H1 (cell line): ENCODE data around the gene LY86. TPM values are rescaled to one million over a fixed set of nuclear protein-coding genes. Genes with fewer than 3 reads are reported as not detected.

Source experiments
- ATF2 ChIP-seq: IDR thresholded peaks from 2 replicates; pipeline ENCODE4 v1.6.1; 2012; ENCODE audit warnings: low read length, inconsistent platforms
- CBX8 ChIP-seq: fragments of 300-800, 300-1000 bp; sonication (generic); IDR thresholded peaks from 2 replicates; pipeline ENCODE4 v1.7.1; 2016; ENCODE audit warnings: low read depth, low read length, borderline replicate concordance
- CREB1 ChIP-seq: IDR thresholded peaks from 2 replicates; pipeline ENCODE4 v1.6.1; 2012; ENCODE audit warnings: inconsistent platforms
- EGR1 ChIP-seq: IDR thresholded peaks from 2 replicates; pipeline ENCODE4 v1.6.1; 2011; ENCODE audit warnings: low read depth, low read length, borderline replicate concordance
- MAX ChIP-seq: IDR thresholded peaks from 2 replicates; pipeline ENCODE4 v1.6.1; 2012; ENCODE audit warnings: inconsistent platforms
- NANOG ChIP-seq: IDR thresholded peaks from 2 replicates; pipeline ENCODE4 v1.6.1; 2011; ENCODE audit warnings: low read length, low read depth, mild to moderate bottlenecking, inconsistent platforms; ENCODE audit not compliant: insufficient read depth, poor library complexity, severe bottlenecking
- POU5F1 ChIP-seq: IDR thresholded peaks from 2 replicates; pipeline ENCODE4 v1.6.1; 2011; ENCODE audit warnings: low read depth, mild to moderate bottlenecking, low read length, moderate library complexity
- RAD21 ChIP-seq, 2 experiments: IDR thresholded peaks in 1 of 2; conservative IDR thresholded peaks in 1 of 2; 2 replicates each; pipeline ENCODE4 v1.6.1; 2011; ENCODE audit warnings: low read depth in 2 of 2, low read length in 2 of 2, improper control_type of control experiment in 1 of 2, inconsistent platforms in 1 of 2, mild to moderate bottlenecking in 1 of 2, moderate library complexity in 1 of 2
- RNF2 ChIP-seq: fragments of 200-900, 300-1000 bp; sonication (generic); IDR thresholded peaks from 2 replicates; pipeline ENCODE4 v1.7.1; 2016; ENCODE audit warnings: borderline replicate concordance, low read depth, mild to moderate bottlenecking, antibody characterized with exemption, low read length; ENCODE audit not compliant: poor library complexity, severe bottlenecking; ENCODE audit errors: missing control alignments
- SP1 ChIP-seq: IDR thresholded peaks from 2 replicates; pipeline ENCODE4 v1.6.1; 2011; ENCODE audit warnings: low read depth, low read length
- SRF ChIP-seq: IDR thresholded peaks from 2 replicates; pipeline ENCODE4 v1.6.1; 2011; ENCODE audit warnings: mild to moderate bottlenecking, low read depth, low read length, moderate library complexity
- TAF7 ChIP-seq: optimal IDR thresholded peaks from 2 replicates; pipeline ENCODE3; 2011; ENCODE audit warnings: low read depth, mild to moderate bottlenecking, inconsistent platforms, low read length, moderate library complexity, borderline replicate concordance
- TCF12 ChIP-seq: IDR thresholded peaks from 2 replicates; pipeline ENCODE4 v1.6.1; 2011; ENCODE audit warnings: low read depth, mild to moderate bottlenecking, low read length
- TEAD4 ChIP-seq: IDR thresholded peaks from 2 replicates; pipeline ENCODE4 v1.6.1; 2012; ENCODE audit warnings: low read depth, low read length, inconsistent platforms, mixed read lengths
- YY1 ChIP-seq: IDR thresholded peaks from 2 replicates; pipeline ENCODE4 v1.6.1; 2011; ENCODE audit warnings: low read depth, mild to moderate bottlenecking, low read length
- polyA plus RNA-seq, 7 experiments: library from polyadenylated mRNA; depleted of rRNA in 3 of 7; stranded (reverse) in 5 of 7; unstranded in 2 of 7; fragments of >200 nt in 5 of 7; fragments of 200-250 nt in 2 of 7; gene quantifications; 1 replicate in 5 of 7; 2 replicates in 1 of 7; 4 replicates in 1 of 7; pipeline versions ENCODE4 v1.2.1 to v1.2.3, GENCODE V29; 2011 to 2013; ENCODE audit warnings: missing spikeins in 2 of 7, mixed read lengths in 2 of 7
- total RNA-seq: library from RNA; stranded (reverse); fragmentation: NEBNext Ultra II Directional; extraction: Animal tissue kit (Norgen Biotek cat#: 25700); gene quantifications from 2 replicates; pipeline ENCODE4 v1.2.1, GENCODE V29; 2021

Gene LY86
- total and polyA plus RNA-seq, 2 of the 8 experiments (the other 6 are each of a cell fraction or from before 2014, with no cell fraction given) = not detected

GRCh38 chr6:6696867-6697531 lies 108.5 kb downstream of the LY86 start (continued):
- no peak for TF ChIP-seq ATF2
- TF ChIP-seq CBX8 = no peak
- no peak for TF ChIP-seq TAF7
- no peak for TF ChIP-seq TCF12
- TF ChIP-seq SP1 = no peak
- TF ChIP-seq YY1 = no peak
- TF ChIP-seq POU5F1 = no peak
- no peak for TF ChIP-seq NANOG
- no peak for TF ChIP-seq EGR1
- TF ChIP-seq SRF = no peak
- no peak for TF ChIP-seq RNF2
- peak; percentile 38; the same call in 1 of the 2 replicates for TF ChIP-seq MAX
- peak; percentile 85 to 92 for TF ChIP-seq RAD21 (IDR thresholded peaks at IDR 0.05 in 1 of 2, conservative IDR thresholded peaks at IDR 0.05 in 1 of 2; ENCODE audit: low read depth in 2 of 2, low read length in 2 of 2)
- no peak for TF ChIP-seq CREB1
- TF ChIP-seq TEAD4 = no peak
